Measurements from ENCODE around the gene NAA15.
"Not testable (repeated sequence)": the region's sequence is repeated elsewhere in the genome, so short reads cannot be mapped to it uniquely, and the experiment has no call there.

Gene NAA15

DNA sequence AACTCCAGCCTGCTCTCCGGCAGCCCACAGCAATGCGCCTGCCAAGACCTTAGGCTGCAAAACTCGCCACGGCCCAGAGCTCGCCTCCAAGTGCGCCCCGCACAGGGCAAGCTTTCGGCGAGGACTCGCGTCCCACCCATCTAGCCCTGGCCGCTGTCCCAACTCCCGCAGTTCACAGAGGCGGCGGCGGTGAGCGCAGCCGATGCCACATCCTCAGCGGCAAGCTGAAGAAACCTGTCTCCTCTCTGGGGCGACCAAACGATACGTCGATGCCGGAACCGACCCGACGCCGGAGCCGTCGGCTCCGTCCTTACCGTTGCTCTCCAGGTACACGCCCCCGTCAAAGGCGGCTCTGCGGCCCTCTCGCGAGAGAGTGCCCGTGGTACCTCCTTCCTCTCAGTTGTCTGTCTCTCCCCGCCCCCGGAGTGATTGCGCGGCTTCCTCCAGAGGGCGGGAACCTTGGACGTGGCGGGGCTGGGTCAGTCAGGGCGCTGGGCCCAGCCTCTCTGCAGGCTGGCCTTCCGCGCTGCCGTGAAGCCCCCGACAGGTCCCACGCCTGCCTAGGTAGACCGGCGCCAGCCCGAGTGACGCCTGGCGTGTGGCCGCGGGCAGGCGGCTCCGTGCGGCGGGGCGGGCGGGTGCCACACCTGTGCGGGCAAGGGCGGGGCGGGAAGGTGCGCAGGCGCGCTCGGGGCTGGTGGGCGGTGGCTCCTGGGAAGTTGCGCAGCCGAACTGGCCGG, 152.2 kb downstream of the NAA15 start:
- peak; percentile 94 for DNase-seq

DNA sequence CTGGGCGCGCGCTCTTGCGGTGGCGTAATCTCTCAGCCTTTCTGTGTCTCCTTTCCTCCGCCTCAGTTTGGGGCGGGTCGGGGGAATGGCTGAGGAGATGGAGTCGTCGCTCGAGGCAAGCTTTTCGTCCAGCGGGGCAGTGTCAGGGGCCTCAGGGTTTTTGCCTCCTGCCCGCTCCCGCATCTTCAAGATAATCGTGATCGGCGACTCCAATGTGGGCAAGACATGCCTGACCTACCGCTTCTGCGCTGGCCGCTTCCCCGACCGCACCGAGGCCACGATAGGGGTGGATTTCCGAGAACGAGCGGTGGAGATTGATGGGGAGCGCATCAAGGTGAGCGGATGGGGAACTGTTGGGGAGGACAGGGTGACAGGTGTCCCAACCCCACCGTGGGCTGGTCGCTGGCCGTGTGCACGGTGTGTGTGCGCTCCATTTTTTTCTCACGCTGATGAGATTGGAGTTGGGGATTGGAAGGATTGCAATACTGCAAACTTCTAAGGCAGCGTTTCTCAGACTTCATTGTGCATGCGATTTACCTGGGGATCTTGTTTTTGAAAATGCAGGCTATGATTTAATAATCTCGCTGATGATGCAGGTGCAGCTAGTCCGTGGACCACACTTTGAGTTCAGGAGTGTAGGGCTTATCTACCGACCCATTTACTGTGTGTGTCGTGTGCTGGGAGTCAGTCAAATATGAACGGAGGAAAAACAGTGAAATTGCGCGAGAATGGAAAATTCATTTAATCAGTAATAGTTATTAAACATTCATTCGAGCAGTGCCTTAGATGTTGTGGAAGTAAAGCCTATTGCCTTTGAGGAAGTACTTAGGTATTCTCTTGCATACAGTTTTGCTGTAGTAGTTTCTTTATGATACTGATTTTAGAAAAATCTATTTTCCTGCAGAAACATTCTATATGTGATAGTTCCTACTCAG, 153.1 kb downstream of the NAA15 start, which contains the start of gene RAB33B:
Gene RAB33B, plus strand, starts transcription at position 11 of the 935 bp plus-strand sequence. Its CDS starts 75 bp downstream, at position 86.
- peak; percentile 47 for DNase-seq

DNA sequence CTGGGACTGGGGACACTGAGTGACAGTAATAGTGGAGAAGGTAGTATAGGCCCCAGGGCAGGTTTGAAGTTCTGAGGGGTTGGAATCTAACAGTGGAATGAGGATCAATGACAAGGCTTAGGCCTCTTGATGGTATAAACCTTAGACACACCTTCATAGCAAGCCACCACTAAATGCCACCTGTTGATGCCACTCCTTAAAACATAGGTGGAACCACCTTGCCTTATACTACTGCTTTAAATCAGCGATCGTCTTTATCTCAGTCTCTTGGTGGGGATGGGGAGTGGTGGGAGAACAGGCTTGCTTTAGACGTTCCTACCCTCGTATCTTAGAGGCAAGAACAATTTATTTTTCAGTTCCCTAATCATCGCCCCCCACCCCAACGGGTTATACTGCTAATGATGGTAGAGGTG, 153.8 kb downstream of the NAA15 start:
- no peak for DNase-seq

DNA sequence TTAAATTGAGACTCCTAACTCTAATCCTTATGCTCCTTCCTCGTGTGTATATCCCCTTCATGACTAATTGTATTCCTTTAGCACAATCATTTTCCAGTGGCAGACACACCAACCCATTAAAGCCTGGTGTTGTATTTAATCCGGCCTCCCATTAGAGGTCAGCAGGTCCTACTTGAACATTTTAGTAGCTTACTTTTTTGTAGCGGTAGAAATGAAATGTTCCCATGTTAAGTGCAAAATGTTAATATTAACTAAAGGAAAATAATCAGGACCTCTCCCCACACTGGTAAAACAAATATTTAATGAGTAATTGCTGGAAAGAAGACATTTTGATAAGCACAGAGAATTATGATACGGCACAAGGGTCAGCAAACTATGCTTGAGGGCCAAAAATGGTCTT, 156.0 kb downstream of the NAA15 start:
- no peak for DNase-seq

DNA sequence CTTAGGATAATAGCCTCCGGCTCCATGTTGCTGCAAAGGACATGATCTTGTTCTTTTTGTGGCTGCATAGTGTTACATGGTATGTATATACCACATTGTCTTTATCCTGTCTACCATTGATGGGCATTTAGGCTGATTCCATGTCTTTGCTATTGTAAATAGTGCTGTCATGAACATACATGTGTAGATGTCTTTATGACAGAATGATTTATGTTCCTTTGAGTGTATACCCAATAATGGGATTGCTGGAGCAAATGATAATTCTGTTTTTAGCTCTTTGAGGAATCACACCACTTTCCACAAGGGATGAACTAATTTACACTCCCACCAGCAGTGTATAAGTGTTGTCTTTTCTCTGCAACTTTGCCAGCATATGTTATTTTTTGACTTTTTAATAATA, 157.2 kb downstream of the NAA15 start:
- DNase-seq, result peak; percentile 4

DNA sequence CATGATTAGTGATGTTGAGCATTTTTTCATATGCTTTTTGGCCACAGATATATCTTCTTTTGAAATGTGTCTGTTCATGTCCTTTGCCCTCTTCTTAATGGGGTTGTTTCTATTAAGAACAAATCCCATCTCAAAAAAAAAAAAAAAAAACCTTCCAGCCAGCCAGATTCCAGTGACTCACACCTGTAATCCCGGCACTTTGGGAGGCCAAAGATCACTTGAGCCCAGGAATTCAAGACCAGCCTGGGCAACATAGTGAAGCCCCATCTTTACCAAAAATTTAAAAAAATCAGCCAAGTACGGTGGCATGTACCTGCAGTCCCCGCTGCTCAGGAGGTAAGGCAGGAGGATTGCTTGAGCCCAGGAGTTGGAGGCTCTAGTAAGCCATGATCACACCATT, 157.7 kb downstream of the NAA15 start:
- DNase-seq, result no peak

- DNase-seq, result no peak
Observed at GRCh38 chr4:139460565-139460964, 159.3 kb downstream of the NAA15 start.

DNA sequence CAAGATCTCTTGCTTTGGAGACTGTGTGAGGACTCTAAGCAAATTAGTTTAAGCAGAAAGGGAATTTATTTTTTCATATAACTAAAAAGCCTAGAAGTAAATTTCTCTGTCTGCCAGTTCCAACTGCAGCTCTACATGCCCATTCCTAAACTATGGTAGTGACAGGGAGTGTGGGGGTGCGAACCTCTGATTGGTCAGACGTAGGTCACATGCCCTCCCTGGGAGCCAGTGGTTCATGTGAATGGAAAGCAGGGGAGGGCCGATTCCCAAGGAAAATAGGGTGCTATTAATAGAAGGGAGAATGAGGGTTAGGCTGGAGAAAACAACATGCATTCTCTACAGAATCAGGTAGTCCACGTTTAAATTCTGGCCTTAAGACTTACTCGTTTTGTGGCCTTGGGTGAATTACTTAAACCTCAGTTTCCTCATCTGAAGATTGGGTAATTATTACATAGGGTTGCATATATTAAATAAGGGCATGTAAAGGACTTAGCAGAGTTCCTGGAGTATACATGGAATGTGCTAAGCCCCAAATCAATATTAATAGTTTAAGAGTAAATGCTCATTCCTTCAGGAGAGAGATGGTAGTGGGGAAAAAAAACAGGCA, 159.8 kb downstream of the NAA15 start:
- no peak for DNase-seq

GRCh38 chr4:139464512-139464911, 163.2 kb downstream of the NAA15 start:
- not testable (repeated sequence) for DNase-seq

GRCh38 chr4:139465922-139466321, 164.6 kb downstream of the NAA15 start:
- no peak for DNase-seq

- DNase-seq, result not testable (repeated sequence)
Observed at GRCh38 chr4:139468756-139469155, 167.5 kb downstream of the NAA15 start.

DNA sequence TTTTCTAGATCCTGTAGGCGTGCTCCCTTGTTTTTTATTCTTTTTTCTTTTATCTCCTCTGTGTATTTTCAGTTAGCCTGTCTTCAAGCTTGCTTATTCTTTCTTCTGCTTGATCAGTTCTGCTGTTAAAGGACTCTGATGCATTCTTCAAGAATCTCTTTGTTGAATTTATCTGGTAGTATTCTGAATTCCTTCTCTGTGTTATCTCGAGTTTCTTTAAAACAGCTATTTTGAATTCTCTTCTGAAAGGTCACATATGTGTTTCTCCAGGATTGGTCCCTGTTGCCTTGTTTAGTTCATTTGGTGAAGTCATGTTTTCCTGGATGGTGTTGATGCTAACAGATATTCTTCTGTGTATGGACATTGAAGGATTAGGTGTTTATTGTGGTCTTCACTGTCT, 167.9 kb downstream of the NAA15 start:
- DNase-seq, result no peak

Data from NCI-H146 (cell line).